HG03442 (cell line): ENCODE measurements around the gene MKNK2.

ENCODE experiments used
- ATAC-seq: cut with Tn5 transposase; IDR thresholded peaks from one replicate; pipeline ENCODE4 v1.9.1; 2021; ENCODE audit warnings: mild to moderate bottlenecking, moderate library complexity; ENCODE audit not compliant: unreplicated experiment

Gene MKNK2

GRCh38 chr19:2058570-2059421 lies 7.8 kb upstream of the MKNK2 start:
- no peak for ATAC-seq

- no peak for ATAC-seq
These were observed 6.7 kb upstream of the MKNK2 start for GRCh38 chr19:2057484-2058469.

GRCh38 chr19:2056837-2057192 lies 5.8 kb upstream of the MKNK2 start:
- no peak for ATAC-seq

GRCh38 chr19:2055931-2056836 lies 5.1 kb upstream of the MKNK2 start:
- ATAC-seq, result no peak

GRCh38 chr19:2054763-2055162 lies 3.7 kb upstream of the MKNK2 start:
- ATAC-seq, result no peak

- ATAC-seq, result no peak
These were observed 2.8 kb upstream of the MKNK2 start for GRCh38 chr19:2053601-2054389.

- no peak for ATAC-seq
These were observed 995 bp upstream of the MKNK2 start for GRCh38 chr19:2051773-2052704.

- ATAC-seq, result no peak
These were observed 574 bp downstream of the MKNK2 start for GRCh38 chr19:2050349-2050990.

- ATAC-seq, result no peak
These were observed 1.2 kb downstream of the MKNK2 start for GRCh38 chr19:2049741-2050348.

GRCh38 chr19:2048959-2049740 lies 1.9 kb downstream of the MKNK2 start:
- no peak for ATAC-seq

- no peak for ATAC-seq
These were observed 2.7 kb downstream of the MKNK2 start for GRCh38 chr19:2048104-2048958.

- ATAC-seq, result no peak
These were observed 3.5 kb downstream of the MKNK2 start for GRCh38 chr19:2047449-2048103.

GRCh38 chr19:2047076-2047448 lies 4.0 kb downstream of the MKNK2 start:
- ATAC-seq, result no peak

- ATAC-seq, result no peak
These were observed 4.8 kb downstream of the MKNK2 start for GRCh38 chr19:2046046-2046907.

GRCh38 chr19:2045501-2046045 lies 5.5 kb downstream of the MKNK2 start:
- no peak for ATAC-seq
